ENCODE results near the gene CTNNA3. TPM values are rescaled to one million over a fixed set of nuclear protein-coding genes. Genes with fewer than 3 reads are reported as not detected.
A peak's percentile ranks its signal among the peaks of the same experiment; 100 is the strongest.

Gene CTNNA3
- total and polyA plus RNA-seq, 10 donors = 0.03 to 2.4 (median 0.76) TPM; not detected in 1

- 63 to 85% (median 73%) methylated on average over 2 of the region's 2 CpGs for WGBS, 5 donors
- peaks cover 0 to 15% (median 3%) of the 10 kb centered on the region in 8 donors for H3K9me3 ChIP-seq
- no peaks in the 10 kb centered on the region for H3K4me1 ChIP-seq
- DNase-seq = no peak
- H3K27me3 ChIP-seq (replicated peaks in 1 of 7) = no peaks in the 10 kb centered on the region
- H3K36me3 ChIP-seq = no peaks in the 10 kb centered on the region
- intact Hi-C loops (cut with DNase I; ENCODE audit: low total_unique reads) = no loop called here
- H3K27ac ChIP-seq = no peak overlapping the region
- H3K4me3 ChIP-seq = no peak overlapping the region
- no peak for TF ChIP-seq CTCF (IDR thresholded peaks at IDR 0.05 in 8 of 11, conservative IDR thresholded peaks at IDR 0.05 in 3 of 11)
- TF ChIP-seq POLR2A (IDR thresholded peaks at IDR 0.05) = no peak
These were observed 146.6 kb downstream of the CTNNA3 start for GRCh38 chr10:67549390-67549789.

- no peak for DNase-seq
- TF ChIP-seq CTCF (IDR thresholded peaks at IDR 0.05 in 8 of 11, conservative IDR thresholded peaks at IDR 0.05 in 3 of 11) = no peak
- no peak for TF ChIP-seq POLR2AphosphoS5 (IDR thresholded peaks at IDR 0.05)
- TF ChIP-seq POLR2A (IDR thresholded peaks at IDR 0.05) = no peak
- Histone ChIP-seq H3K27me3 (replicated peaks in 1 of 7) (no peaks in the 10 kb centered on the region), H3K4me3 (no peak overlapping the region), H3K36me3 (no peaks in the 10 kb centered on the region), H3K27ac (no peak overlapping the region), H3K4me1 (no peaks in the 10 kb centered on the region), H3K9me3 (no peaks in the 10 kb centered on the region)
- intact Hi-C loops (cut with DNase I; ENCODE audit: low total_unique reads) = no loop called here
These were observed 154.6 kb downstream of the CTNNA3 start for GRCh38 chr10:67541411-67541810.

- Histone ChIP-seq H3K9me3 (no peaks in the 10 kb centered on the region), H3K4me3 (no peak overlapping the region), H3K27me3 (replicated peaks in 1 of 7) (no peaks in the 10 kb centered on the region), H3K36me3 (no peaks in the 10 kb centered on the region), H3K4me1 (no peaks in the 10 kb centered on the region), H3K27ac (no peak overlapping the region)
- DNase-seq = peak; percentile 33
- intact Hi-C loops (cut with DNase I; ENCODE audit: low total_unique reads) = no loop called here
- TF ChIP-seq CTCF (IDR thresholded peaks at IDR 0.05 in 8 of 11, conservative IDR thresholded peaks at IDR 0.05 in 3 of 11) = no peak
- no peak for TF ChIP-seq POLR2AphosphoS5 (IDR thresholded peaks at IDR 0.05)
- TF ChIP-seq POLR2A (IDR thresholded peaks at IDR 0.05) = no peak
- 82 to 87% (median 84%) methylated on average over 6 of the region's 6 CpGs for WGBS, 5 donors
These were observed 156.7 kb downstream of the CTNNA3 start for GRCh38 chr10:67539312-67539711.

GRCh38 chr10:67537906-67538305 lies 158.1 kb downstream of the CTNNA3 start:
- TF ChIP-seq POLR2AphosphoS5 (IDR thresholded peaks at IDR 0.05) (no peak), CTCF (IDR thresholded peaks at IDR 0.05 in 8 of 11, conservative IDR thresholded peaks at IDR 0.05 in 3 of 11) (no peak), POLR2A (IDR thresholded peaks at IDR 0.05) (no peak)
- intact Hi-C loops (cut with DNase I; ENCODE audit: low total_unique reads) = no loop called here
- H3K36me3 ChIP-seq = no peaks in the 10 kb centered on the region

More at GRCh38 chr10:67537906-67538305, 158.1 kb downstream of the CTNNA3 start:
- H3K4me3 ChIP-seq = no peak overlapping the region
- DNase-seq = no peak
- H3K4me1 ChIP-seq = no peaks in the 10 kb centered on the region
- 75 to 94% (median 79%) methylated on average over 1 of the region's 1 CpG for WGBS, 5 donors
- H3K27me3 ChIP-seq (replicated peaks in 1 of 7) = peaks cover 0 to 1% (median 0%) of the 10 kb centered on the region in 7 donors
- no peak overlapping the region for H3K27ac ChIP-seq
- no peaks in the 10 kb centered on the region for H3K9me3 ChIP-seq

Measured in spleen (tissue), 11 donors.